K562 (cell line): ENCODE measurements around the gene GEMIN4. TPM values are rescaled to one million over a fixed set of nuclear protein-coding genes. Genes with fewer than 3 reads are reported as not detected.

Experiments used
- ATAC-seq: fragments of 200-7000 bp; cut with Tn5 transposase; 3 replicates; pipeline ENCODE4 v1.9.1; 2020; ENCODE audit warnings: moderate library complexity
- BruUV-seq: library from RNA; stranded (reverse); fragments of 400-500 nt; replicated peaks from 2 replicates; lab custom pipeline; 2021; lab: Mats Ljungman, UMichigan
- CTCF ChIA-PET: fragments of 300-600 bp; formaldehyde crosslinking; extraction: SDS; loops from one replicate; lab custom pipeline; 2021; ENCODE audit warnings: low intra/inter-chr PET ratio; lab: Yijun Ruan, JAX
- POLR2A ChIA-PET: fragments of 300-600, 350-650 bp; sonication (Branson Sonifier 250); formaldehyde crosslinking; extraction: SDS; loops from one replicate; lab custom pipeline; 2021; ENCODE audit warnings: antibody characterized with exemption, inconsistent platforms; lab: Yijun Ruan, JAX
- DNase-seq, 4 experiments: peaks; one replicate each; pipeline versions ENCODE4 v3.0.0 to v3.0.0-alpha.2; 2011 to 2018; ENCODE audit warnings: low spot score in 3 of 4, mixed read lengths in 3 of 4; ENCODE audit errors: extremely low read depth in 1 of 4
- FAIRE-seq: peaks from 2 replicates; lab custom pipeline; 2011; peaks lifted over from hg19 to GRCh38; lab: Jason Lieb, UNC
- H2AFZ ChIP-seq: 2 replicates; pipeline ENCODE4 v1.6.0; 2011; ENCODE audit warnings: low read depth, low read length, control low read depth, inconsistent platforms
- H3K27ac ChIP-seq: fragments of 200-600 bp; 3 replicates; pipeline ENCODE4 v1.8.0; 2011; ENCODE audit warnings: low read depth, mild to moderate bottlenecking, control low read depth, inconsistent platforms, low read length, moderate library complexity, mixed read lengths; ENCODE audit errors: extremely low read depth
- H3K27me3 ChIP-seq, 2 experiments: fragments of 300-600 bp in 1 of 2; 2 replicates in 1 of 2; 3 replicates in 1 of 2; pipeline versions ENCODE4 v1.6.0 to v1.8.0; 2011; ENCODE audit warnings: inconsistent platforms in 2 of 2, low read length in 2 of 2, mild to moderate bottlenecking in 1 of 2, mixed read lengths in 1 of 2, moderate library complexity in 1 of 2; ENCODE audit not compliant: control insufficient read depth in 2 of 2, insufficient read depth in 2 of 2
- H3K36me3 ChIP-seq: fragments of 300-600 bp; 3 replicates; pipeline ENCODE4 v1.8.0; 2011; ENCODE audit warnings: mild to moderate bottlenecking, low read length, inconsistent platforms; ENCODE audit not compliant: control insufficient read depth, insufficient read depth
- H3K4me1 ChIP-seq, 2 experiments: fragments of 200-600 bp in 1 of 2; replicated peaks in 1 of 2; 2 replicates in 1 of 2; 3 replicates in 1 of 2; pipeline versions ENCODE4 v1.5.1 to v1.8.0; 2011; ENCODE audit warnings: inconsistent platforms in 2 of 2, low read length in 2 of 2, mild to moderate bottlenecking in 1 of 2, mixed read lengths in 1 of 2, moderate library complexity in 1 of 2; ENCODE audit not compliant: control insufficient read depth in 2 of 2, insufficient read depth in 2 of 2
- H3K4me2 ChIP-seq: 2 replicates; pipeline ENCODE4 v1.6.1; 2011; ENCODE audit warnings: low read length, control low read depth, inconsistent platforms, mixed read lengths; ENCODE audit not compliant: insufficient read depth
- H3K4me3 ChIP-seq: fragments of 200-600 bp; sonication (generic), shearing (Covaris generic); 2 replicates; pipeline ENCODE4 v1.5.1; 2016; ENCODE audit warnings: control low read depth, inconsistent platforms
- H3K79me2 ChIP-seq: fragments of 200-600 bp; 3 replicates; pipeline ENCODE4 v1.8.0; 2011; ENCODE audit warnings: low read length, inconsistent platforms; ENCODE audit not compliant: control insufficient read depth, insufficient read depth
- H3K9ac ChIP-seq, 2 experiments: 2 replicates each; pipeline versions ENCODE4 v1.6.0 to v1.6.1; 2011; ENCODE audit warnings: low read depth in 2 of 2, low read length in 2 of 2, control low read depth in 1 of 2, inconsistent platforms in 1 of 2, mild to moderate bottlenecking in 1 of 2, mixed read lengths in 1 of 2; ENCODE audit not compliant: insufficient read depth in 1 of 2
- H3K9me1 ChIP-seq: one replicate; pipeline ENCODE4 v1.6.0; 2011; ENCODE audit warnings: inconsistent platforms, mild to moderate bottlenecking, low read length, moderate library complexity; ENCODE audit not compliant: control insufficient read depth, insufficient read depth
- H3K9me3 ChIP-seq: replicated peaks from 2 replicates; pipeline ENCODE4 v1.5.1; 2011; ENCODE audit warnings: low read depth, low read length, inconsistent platforms; ENCODE audit not compliant: control insufficient read depth, insufficient read depth
- H4K20me1 ChIP-seq: replicated peaks from 2 replicates; pipeline ENCODE4 v1.6.1; 2011; ENCODE audit warnings: low read length, inconsistent platforms, mixed read lengths; ENCODE audit not compliant: control insufficient read depth, insufficient read depth
- HNRNPL ChIP-seq: fragments of 200-400 bp; formaldehyde crosslinking; IDR thresholded peaks from 2 replicates; pipeline ENCODE4 v1.6.1; 2017; ENCODE audit warnings: low read depth, mild to moderate bottlenecking, low read length
- ID3 ChIP-seq, 2 experiments: fragments of 250-450 bp in 1 of 2; fragments of 450-650 bp in 1 of 2; sonication (Bioruptor Pico) in 1 of 2; IDR thresholded peaks; 2 replicates each; pipeline versions ENCODE4 v1.6.1 to v1.8.0; 2016 to 2021; ENCODE audit warnings: mild to moderate bottlenecking in 2 of 2, moderate library complexity in 2 of 2, missing compliant biosample characterization in 1 of 2, missing genetic modification characterization in 1 of 2
- NR2C1 ChIP-seq, 2 experiments: fragments of 450-650 bp; IDR thresholded peaks; 2 replicates each; pipeline ENCODE4 v1.6.1; 2017; ENCODE audit warnings: mild to moderate bottlenecking in 2 of 2, antibody characterized with exemption in 1 of 2, inconsistent platforms in 1 of 2, missing compliant biosample characterization in 1 of 2, missing genetic modification characterization in 1 of 2
- XRCC4 ChIP-seq: IDR thresholded peaks from one replicate; pipeline ENCODE4 v1.6.1; 2011; ENCODE audit not compliant: insufficient read depth, insufficient read length; ENCODE audit errors: extremely low read depth
- ZFPM2 ChIP-seq: fragments of 250-450 bp; sonication (Bioruptor Pico); IDR thresholded peaks from 2 replicates; pipeline ENCODE4 v1.5.1; 2022; ENCODE audit warnings: mild to moderate bottlenecking
- ZNF41 ChIP-seq: fragments of 250-450 bp; sonication (Bioruptor Pico); conservative IDR thresholded peaks from 2 replicates; pipeline ENCODE4 v1.4.0; 2020; ENCODE audit warnings: mild to moderate bottlenecking
- ZNF449 ChIP-seq: fragments of 250-450 bp; sonication (Bioruptor Pico); IDR thresholded peaks from 2 replicates; pipeline ENCODE4 v1.8.0; 2022; ENCODE audit warnings: moderate library complexity, mild to moderate bottlenecking, inconsistent platforms
- ZNF668 ChIP-seq: fragments of 250-450 bp; sonication (Bioruptor Pico); IDR thresholded peaks from 2 replicates; pipeline ENCODE4 v1.8.0; 2022; ENCODE audit warnings: mild to moderate bottlenecking, inconsistent platforms
- WGBS: fragments of 100-300 bp; shearing (Covaris generic); methylation state at CpG from one replicate; pipeline ENCODE4 v1.1.6; 2016; ENCODE audit warnings: low coverage, mixed read lengths; ENCODE audit not compliant: insufficient coverage; ENCODE audit errors: missing lambda C conversion rate; 5-methylcytosine and 5-hydroxymethylcytosine counted together
- in situ Hi-C: fragments of 300-500 bp; cut with MboI; formaldehyde crosslinking; loops from 4 replicates; pipeline ENCODE4 v1.15.0; 2018; ENCODE audit warnings: inconsistent platforms, mixed read lengths
- intact Hi-C: fragments of 100-400 bp; cut with micrococcal nuclease; formaldehyde crosslinking; loops from 2 replicates; pipeline ENCODE4 v1.14.2; 2022
- polyA plus RNA-seq, 8 experiments: library from polyadenylated mRNA; depleted of rRNA in 4 of 8; stranded (reverse) in 5 of 8; unstranded in 3 of 8; fragments of >200 nt; fragmentation: Nextera tagmentation in 2 of 8; fragmentation: Illumina TruSeq in 1 of 8; extraction: Ambion mirVana in 2 of 8; extraction: Trizol in 1 of 8; gene quantifications; 2 replicates each; pipeline versions ENCODE4 v1.2.1 to v1.2.3, GENCODE V29; 2011 to 2014; ENCODE audit warnings: inconsistent platforms in 1 of 8, missing spikeins in 1 of 8
- total RNA-seq, 7 experiments: library from RNA; depleted of rRNA in 6 of 7; stranded (reverse); fragments of >200 nt in 6 of 7; fragmentation: Illumina TruSeq in 2 of 7; extraction: Trizol in 2 of 7; gene quantifications; 2 replicates each; pipeline versions ENCODE4 v1.2.1 to v1.2.3, GENCODE V29; 2011 to 2021; ENCODE audit warnings: low replicate concordance in 1 of 7
- TF ChIP-seq, protein P1 (sequence below): fragments of 250-450 bp; sonication (Bioruptor Pico); IDR thresholded peaks from 2 replicates; pipeline ENCODE4 v1.8.0; 2021; ENCODE audit warnings: mild to moderate bottlenecking, moderate library complexity
- TF ChIP-seq, protein P2 (sequence below), 3 experiments: IDR thresholded peaks in 2 of 3; conservative IDR thresholded peaks in 1 of 3; 2 replicates each; pipeline ENCODE4 v1.5.1; 2011 to 2012; ENCODE audit warnings: low read length in 3 of 3, mild to moderate bottlenecking in 3 of 3, control low read depth in 2 of 3, improper control_type of control experiment in 1 of 3, inconsistent platforms in 1 of 3, low read depth in 1 of 3, mixed read lengths in 1 of 3, moderate library complexity in 1 of 3; ENCODE audit not compliant: insufficient read depth in 2 of 3
- TF ChIP-seq, protein P3 (sequence below): sonication (generic); formaldehyde crosslinking; IDR thresholded peaks from 2 replicates; pipeline ENCODE4 v1.9.0; 2022; ENCODE audit warnings: mild to moderate bottlenecking, missing genetic modification reagents

GEMIN4 gene
- total and polyA plus RNA-seq, 9 of the 15 experiments (the other 6 are each of a cell fraction or from before 2014, with no cell fraction given) = 1.8 to 42.5 (median 10.8) TPM

- Histone ChIP-seq H3K36me3 (no peaks in the 10 kb centered on the region), H4K20me1 (0 out of 2 replicates have a peak, but pooled peaks cover 4% of the 10 kb centered on the region), H3K4me2 (no peak overlapping the region), H3K79me2 (no peaks in the 10 kb centered on the region), H2AFZ (no peak overlapping the region), H3K4me1 (peaks cover 0 to 4% of the 10 kb centered on the region in 2 experiments; a peak in 2 of 5 replicates), H3K9me3 (no peaks in the 10 kb centered on the region), H3K4me3 (no peak overlapping the region), H3K9ac (no peak overlapping the region), H3K9me1 (no peaks in the 10 kb centered on the region), H3K27me3 (peaks cover 29 to 64% of the 10 kb centered on the region in 2 experiments), H3K27ac (no peak overlapping the region)
- POLR2A ChIA-PET = interaction anchor here (0.6 kb wide), 1 partner anchor 32 kb away, joined by 3 read pairs; no protein-coding TSS in a partner anchor
- in situ Hi-C loops = no loop called here
- TF ChIP-seq XRCC4 = no peak
- TF ChIP-seq ID3 (CRISPR knock-in tag; IDR thresholded peaks at IDR 0.05) = no peak
- no peak for TF ChIP-seq ID3 (tag; IDR thresholded peaks at IDR 0.05)
- no peak for TF ChIP-seq NR2C1 (IDR thresholded peaks at IDR 0.05)
- no peak for TF ChIP-seq NR2C1 (tag; IDR thresholded peaks at IDR 0.05)
- TF ChIP-seq, protein P1, sequence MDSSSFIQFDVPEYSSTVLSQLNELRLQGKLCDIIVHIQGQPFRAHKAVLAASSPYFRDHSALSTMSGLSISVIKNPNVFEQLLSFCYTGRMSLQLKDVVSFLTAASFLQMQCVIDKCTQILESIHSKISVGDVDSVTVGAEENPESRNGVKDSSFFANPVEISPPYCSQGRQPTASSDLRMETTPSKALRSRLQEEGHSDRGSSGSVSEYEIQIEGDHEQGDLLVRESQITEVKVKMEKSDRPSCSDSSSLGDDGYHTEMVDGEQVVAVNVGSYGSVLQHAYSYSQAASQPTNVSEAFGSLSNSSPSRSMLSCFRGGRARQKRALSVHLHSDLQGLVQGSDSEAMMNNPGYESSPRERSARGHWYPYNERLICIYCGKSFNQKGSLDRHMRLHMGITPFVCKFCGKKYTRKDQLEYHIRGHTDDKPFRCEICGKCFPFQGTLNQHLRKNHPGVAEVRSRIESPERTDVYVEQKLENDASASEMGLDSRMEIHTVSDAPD (CRISPR knock-in tag) = no peak
- TF ChIP-seq, protein P2, sequence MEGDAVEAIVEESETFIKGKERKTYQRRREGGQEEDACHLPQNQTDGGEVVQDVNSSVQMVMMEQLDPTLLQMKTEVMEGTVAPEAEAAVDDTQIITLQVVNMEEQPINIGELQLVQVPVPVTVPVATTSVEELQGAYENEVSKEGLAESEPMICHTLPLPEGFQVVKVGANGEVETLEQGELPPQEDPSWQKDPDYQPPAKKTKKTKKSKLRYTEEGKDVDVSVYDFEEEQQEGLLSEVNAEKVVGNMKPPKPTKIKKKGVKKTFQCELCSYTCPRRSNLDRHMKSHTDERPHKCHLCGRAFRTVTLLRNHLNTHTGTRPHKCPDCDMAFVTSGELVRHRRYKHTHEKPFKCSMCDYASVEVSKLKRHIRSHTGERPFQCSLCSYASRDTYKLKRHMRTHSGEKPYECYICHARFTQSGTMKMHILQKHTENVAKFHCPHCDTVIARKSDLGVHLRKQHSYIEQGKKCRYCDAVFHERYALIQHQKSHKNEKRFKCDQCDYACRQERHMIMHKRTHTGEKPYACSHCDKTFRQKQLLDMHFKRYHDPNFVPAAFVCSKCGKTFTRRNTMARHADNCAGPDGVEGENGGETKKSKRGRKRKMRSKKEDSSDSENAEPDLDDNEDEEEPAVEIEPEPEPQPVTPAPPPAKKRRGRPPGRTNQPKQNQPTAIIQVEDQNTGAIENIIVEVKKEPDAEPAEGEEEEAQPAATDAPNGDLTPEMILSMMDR (IDR thresholded peaks at IDR 0.05 in 2 of 3, conservative IDR thresholded peaks at IDR 0.05 in 1 of 3; ENCODE audit: insufficient read depth in 2 of 3, low read depth in 1 of 3, low read length in 3 of 3) = no peak
- TF ChIP-seq ZNF449 (CRISPR knock-in tag) = no peak
- TF ChIP-seq ZNF668 (CRISPR knock-in tag) = no peak
- TF ChIP-seq, protein P3, sequence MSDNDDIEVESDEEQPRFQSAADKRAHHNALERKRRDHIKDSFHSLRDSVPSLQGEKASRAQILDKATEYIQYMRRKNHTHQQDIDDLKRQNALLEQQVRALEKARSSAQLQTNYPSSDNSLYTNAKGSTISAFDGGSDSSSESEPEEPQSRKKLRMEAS (CRISPR knock-in tag) = no peak
- no peak for TF ChIP-seq HNRNPL
- no peak for TF ChIP-seq ZNF41 (CRISPR knock-in tag)
- no peak for TF ChIP-seq ZFPM2 (CRISPR knock-in tag)
- no peak for DNase-seq
- FAIRE-seq = no peak
- ATAC-seq = no peak
- CTCF ChIA-PET = no interaction called here
- 5% methylated on average over 6 of the region's 6 CpGs for WGBS
- BruUV-seq = no TSS peak
- intact Hi-C loops = no loop called here
These were observed 49.6 kb upstream of the GEMIN4 start for GRCh38 chr17:801660-802059.
